HG02798 (cell line): ENCODE results near the gene MRPS9.

Source experiments
- ATAC-seq: cut with Tn5 transposase; IDR thresholded peaks from one replicate; pipeline ENCODE4 v1.9.1; 2021; ENCODE audit warnings: mild to moderate bottlenecking; ENCODE audit not compliant: unreplicated experiment, poor library complexity

MRPS9 gene

GRCh38 chr2:105076121-105076520 lies 38.3 kb downstream of the MRPS9 start:
- ATAC-seq = no peak

DNA sequence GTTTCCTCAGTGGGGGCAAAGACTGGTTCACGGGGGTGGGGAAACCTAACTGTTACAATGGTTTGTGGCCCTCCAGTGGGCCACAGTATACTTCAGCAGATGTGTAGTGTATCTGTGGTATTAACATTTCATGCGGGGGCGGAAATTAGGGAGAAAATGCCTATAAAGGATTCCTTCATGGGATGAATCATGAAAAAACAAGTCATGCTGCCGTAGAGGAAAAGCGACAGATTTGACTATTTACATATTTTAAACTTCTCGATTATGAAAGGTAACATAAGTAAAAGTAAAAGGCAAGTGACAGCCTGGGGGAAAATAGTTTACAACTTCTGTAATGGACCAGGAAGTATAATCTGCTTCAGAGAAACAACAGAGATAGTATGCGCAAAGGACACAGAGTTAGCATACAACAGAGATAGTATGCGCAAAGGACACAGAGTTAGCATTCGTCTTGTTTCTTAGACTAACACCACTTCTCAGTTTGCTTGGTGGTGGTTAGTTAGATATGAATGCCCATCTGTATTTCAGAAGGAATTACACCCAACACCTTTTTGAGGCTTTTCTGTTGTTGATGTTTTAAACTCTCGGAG lies 41.1 kb downstream of the MRPS9 start:
- no peak for ATAC-seq

DNA sequence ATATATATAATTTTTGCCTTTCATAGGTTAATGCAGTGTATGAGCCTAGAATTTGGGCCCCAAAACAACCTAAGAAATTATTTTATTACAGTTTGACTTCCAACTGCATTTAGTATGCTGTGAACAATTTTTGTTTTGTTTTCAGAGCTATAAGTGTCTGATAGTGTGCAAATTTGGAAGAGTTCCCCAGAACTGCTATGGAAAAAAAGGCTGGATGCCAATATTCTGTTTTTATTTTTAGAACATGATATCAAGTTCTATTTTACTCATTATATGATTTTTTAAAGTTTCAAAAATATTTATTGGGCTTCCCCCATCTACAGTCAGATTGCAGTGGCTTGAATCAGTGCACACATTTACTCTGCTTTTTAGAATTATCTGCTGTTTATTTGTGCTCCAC lies 42.6 kb downstream of the MRPS9 start:
- ATAC-seq = no peak

- ATAC-seq = no peak
These were observed 43.2 kb downstream of the MRPS9 start for GRCh38 chr2:105081006-105081601.

DNA sequence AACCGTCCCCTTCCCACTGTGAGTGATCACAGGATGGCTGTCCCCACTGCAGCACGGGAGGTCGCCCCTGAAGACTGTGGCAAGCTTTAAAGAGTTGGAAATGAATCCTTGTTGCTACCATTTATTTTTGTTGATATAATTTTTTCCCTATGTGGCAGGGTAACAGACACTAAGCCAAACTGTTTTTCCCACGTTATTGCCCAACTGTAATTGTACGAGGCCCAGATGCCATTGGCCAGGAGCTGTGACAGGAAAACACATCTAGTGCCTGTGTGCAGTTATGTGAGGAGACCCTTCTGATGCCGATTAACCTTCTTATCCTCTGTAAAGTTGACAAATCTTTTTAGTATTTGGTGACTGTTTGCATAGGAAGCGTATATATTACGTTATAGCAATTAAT lies 44.2 kb downstream of the MRPS9 start:
- ATAC-seq = no peak

GRCh38 chr2:105085525-105085924 lies 47.7 kb downstream of the MRPS9 start:
- no peak for ATAC-seq

DNA sequence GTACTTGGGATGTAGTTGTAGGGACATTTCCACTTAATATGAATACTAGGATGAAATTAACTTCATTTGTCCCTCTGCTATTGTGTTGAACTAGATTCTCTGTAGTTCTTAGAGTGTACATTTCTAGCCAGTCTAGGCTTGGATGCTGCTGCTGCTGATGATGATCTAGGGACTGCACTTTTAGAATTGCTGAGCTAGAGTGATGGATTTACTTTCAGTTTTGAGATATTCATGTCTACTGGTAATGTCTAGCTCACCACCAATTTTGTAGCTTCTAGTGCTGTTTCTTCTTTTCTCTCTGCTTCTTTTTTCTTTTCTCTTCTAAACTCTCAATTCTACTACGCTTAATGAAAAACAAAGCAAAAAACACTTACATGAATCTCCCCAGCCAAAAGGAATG lies 49.4 kb downstream of the MRPS9 start:
- ATAC-seq = peak; percentile 41

- no peak for ATAC-seq
These were observed 52.2 kb downstream of the MRPS9 start for GRCh38 chr2:105090091-105090490.

DNA sequence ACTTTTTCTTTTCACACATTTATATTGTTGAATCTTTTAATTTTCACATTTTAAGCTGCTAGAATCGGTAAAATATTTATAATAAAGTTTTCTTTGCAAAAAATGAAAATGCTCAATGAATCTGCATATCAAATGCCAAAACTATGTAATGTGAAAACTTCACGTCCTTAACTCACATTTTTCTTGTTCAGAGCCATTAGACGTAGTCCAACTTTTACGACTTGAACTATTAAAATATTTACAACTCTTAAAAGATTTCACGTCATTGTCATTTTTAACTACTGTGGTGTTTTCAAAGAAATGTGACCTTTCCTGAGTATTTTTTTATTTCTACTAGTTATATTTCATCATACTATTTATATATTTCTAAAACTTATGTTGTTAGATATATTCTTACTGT lies 54.9 kb downstream of the MRPS9 start:
- no peak for ATAC-seq

GRCh38 chr2:105099153-105099552 lies 61.3 kb downstream of the MRPS9 start:
- no peak for ATAC-seq

DNA sequence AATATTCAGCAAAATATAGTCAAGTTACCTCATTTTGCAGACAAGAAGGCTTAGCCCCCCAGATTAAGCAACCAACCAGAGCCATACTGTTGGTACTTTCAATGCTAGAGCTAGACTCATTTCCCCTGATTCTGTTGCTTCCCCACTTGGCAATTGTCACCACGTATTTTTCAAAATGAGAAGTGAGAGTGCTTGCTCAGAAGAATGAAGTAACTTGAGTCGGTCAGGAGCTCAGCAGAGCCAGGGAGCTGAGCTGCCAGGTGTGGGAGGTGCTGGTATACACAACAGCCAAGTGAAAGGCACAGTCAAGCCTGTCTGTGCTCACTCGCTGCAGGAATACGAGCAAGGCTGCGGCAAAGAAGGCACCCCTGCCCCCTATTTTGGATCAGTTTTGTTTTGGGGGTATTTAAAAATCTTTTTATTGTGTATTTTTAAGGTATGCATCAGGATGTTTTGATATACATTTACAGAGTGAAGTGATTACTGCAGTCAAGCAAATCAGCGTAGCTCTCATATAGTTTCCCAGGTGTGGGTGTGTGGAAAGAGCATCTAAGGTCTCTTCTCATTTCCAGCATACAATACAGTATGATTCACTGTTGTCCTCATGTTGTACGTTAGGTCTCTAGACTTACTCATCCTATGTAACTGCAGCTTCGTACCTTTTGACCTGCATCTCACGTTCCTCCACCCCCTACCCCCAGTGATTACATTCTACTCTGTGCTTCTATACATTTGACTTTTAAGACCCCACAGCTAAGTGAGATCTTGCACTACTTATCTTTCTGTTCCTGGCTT lies 62.4 kb downstream of the MRPS9 start:
- ATAC-seq = peak; percentile 73

DNA sequence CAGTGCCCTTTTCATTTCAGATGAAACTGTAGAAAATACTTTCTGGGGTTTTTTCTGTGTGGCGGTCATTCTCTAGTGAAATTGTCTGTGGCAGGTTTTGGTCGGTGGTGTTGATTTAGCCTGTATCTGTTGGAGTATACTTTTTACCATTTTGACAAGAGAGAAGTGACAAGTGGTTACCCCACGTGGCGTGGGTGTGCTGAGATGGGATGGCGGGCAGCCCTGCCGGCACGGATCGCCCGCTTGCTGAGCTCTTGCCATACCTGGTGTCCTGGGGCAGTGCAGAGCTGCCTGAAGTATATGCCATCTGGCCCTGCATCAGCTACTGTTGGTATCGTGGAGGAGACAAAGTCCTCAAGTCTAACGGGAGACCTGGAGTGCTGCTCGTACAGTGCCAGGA lies 64.1 kb downstream of the MRPS9 start:
- no peak for ATAC-seq

GRCh38 chr2:105102963-105103421 lies 65.1 kb downstream of the MRPS9 start:
- ATAC-seq = no peak

- ATAC-seq = no peak
These were observed 65.6 kb downstream of the MRPS9 start for GRCh38 chr2:105103481-105103880.

- no peak for ATAC-seq
These were observed 66.4 kb downstream of the MRPS9 start for GRCh38 chr2:105104208-105104731.

GRCh38 chr2:105110295-105110829 lies 72.5 kb downstream of the MRPS9 start:
- ATAC-seq = no peak

GRCh38 chr2:105111365-105112150 lies 73.7 kb downstream of the MRPS9 start:
- no peak for ATAC-seq

GRCh38 chr2:105112345-105112744 lies 74.5 kb downstream of the MRPS9 start:
- ATAC-seq = no peak

DNA sequence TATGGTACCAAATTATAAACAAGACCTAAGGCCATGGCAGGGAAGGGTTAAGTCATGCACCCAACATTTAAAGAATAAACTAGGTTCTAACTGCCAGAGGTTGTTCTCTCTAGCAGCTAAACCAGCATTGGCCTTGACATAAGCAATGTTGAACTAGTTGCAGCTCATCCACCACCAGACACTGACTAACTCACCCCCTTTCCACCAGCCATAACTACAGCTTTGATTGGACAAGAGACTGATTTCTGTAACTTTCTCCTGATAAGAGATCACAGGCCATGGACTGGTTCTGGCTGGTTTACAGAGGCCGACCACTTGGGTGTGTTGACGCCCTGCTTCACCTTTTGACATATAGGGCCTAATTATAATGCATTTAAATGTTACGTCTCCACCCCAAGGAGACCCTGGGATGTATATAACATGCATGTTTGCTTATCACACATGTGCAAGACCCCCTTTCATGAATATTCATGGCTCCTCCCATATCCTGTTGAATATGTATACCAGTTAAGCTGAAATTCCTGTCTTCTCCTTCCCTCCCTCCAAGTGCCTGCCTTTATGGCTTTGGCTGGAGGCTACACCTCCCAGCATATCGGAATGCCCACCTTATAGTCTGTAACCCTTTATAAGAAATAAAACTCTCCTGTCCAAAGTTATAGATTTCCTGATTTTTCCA lies 75.9 kb downstream of the MRPS9 start:
- no peak for ATAC-seq

- ATAC-seq = peak; percentile 53
These were observed 76.7 kb downstream of the MRPS9 start for GRCh38 chr2:105114551-105114950.
